ENCODE measurements around the gene GGT5.

The GGT5 gene

GRCh38 chr22:24190596-24191208 lies 54.2 kb downstream of the GGT5 start:
- no peak for DNase-seq (ENCODE audit: extremely low read depth, low read depth)
- no peak overlapping the region for H3K4me3 ChIP-seq (replicated peaks; ENCODE audit: low read depth, low read length)
- TF ChIP-seq, protein P1, sequence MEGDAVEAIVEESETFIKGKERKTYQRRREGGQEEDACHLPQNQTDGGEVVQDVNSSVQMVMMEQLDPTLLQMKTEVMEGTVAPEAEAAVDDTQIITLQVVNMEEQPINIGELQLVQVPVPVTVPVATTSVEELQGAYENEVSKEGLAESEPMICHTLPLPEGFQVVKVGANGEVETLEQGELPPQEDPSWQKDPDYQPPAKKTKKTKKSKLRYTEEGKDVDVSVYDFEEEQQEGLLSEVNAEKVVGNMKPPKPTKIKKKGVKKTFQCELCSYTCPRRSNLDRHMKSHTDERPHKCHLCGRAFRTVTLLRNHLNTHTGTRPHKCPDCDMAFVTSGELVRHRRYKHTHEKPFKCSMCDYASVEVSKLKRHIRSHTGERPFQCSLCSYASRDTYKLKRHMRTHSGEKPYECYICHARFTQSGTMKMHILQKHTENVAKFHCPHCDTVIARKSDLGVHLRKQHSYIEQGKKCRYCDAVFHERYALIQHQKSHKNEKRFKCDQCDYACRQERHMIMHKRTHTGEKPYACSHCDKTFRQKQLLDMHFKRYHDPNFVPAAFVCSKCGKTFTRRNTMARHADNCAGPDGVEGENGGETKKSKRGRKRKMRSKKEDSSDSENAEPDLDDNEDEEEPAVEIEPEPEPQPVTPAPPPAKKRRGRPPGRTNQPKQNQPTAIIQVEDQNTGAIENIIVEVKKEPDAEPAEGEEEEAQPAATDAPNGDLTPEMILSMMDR (IDR thresholded peaks at IDR 0.05; ENCODE audit: low read depth, low read length, missing control alignments): no peak

DNA sequence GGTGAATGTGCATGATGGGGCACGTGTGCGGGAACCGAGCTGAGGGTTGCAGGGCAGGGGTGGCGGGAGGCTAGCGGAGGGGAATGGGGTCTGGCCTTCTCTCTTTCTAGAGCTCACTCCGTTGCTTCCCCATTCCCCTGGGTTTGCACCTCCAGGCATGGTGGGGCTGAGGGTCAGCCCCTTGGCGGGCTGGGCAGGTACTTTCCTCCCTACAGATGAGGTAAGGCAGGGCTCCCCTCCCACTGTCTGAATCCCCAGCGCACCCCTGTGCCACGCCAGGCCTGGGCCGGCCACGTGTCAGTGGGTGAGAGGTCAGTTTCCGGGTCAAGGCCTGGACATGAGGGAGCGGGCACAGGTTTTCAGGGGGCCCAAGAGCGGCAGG lies 54.7 kb downstream of the GGT5 start:
- no peak overlapping the region for H3K4me3 ChIP-seq (replicated peaks; ENCODE audit: low read depth, low read length)
- DNase-seq (ENCODE audit: extremely low read depth, low read depth): no peak
- TF ChIP-seq, protein P1 (IDR thresholded peaks at IDR 0.05; ENCODE audit: low read depth, low read length, missing control alignments): no peak

DNA sequence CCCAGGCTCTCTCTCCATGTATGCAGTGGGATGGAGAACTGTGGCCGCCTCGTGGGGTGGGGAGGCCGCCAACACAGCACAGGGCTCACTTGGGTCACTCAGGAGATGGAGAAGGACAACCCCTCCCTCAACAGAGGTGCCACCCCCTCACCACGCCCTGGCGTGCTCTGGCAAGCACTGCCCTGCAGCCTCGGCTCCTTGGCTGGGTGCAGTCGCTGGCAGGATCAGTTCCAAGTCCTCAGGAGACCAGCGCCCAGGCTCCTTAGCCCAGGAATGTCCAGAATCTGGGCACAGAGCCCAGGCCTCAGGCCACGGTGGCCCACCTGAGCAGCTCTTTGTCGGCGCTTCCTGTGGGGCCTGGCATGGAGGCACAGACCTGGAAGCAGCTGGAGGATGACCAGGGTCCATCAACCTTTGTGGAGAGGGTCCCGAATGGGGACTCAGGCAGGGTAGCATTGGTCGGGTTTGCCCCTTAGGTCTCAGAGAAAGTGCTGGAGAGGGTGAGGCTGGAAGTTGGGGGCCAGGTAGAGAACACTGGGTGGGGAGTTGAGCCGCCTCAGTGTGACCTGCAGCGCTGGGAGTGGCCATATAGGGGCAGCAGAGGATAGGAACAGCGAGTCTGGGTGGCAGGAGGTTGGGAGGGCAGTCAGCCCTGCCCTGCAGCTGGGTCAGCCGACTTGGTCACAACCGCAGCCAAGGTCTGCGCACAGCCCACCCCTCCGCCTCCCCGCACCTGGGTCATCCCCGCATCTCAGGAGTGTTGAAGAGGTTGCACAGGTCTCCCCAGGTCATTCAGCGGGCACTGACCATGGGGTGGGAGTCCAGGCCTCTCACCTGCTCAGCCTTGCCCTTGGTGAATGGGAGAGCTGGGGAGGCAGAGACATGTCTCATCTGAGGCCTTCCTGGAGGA lies 55.4 kb downstream of the GGT5 start:
- TF ChIP-seq, protein P1 (IDR thresholded peaks at IDR 0.05; ENCODE audit: low read depth, low read length, missing control alignments): peak; percentile 89
- no peak for DNase-seq (ENCODE audit: extremely low read depth, low read depth)
- no peak overlapping the region for H3K4me3 ChIP-seq (replicated peaks; ENCODE audit: low read depth, low read length)

DNA sequence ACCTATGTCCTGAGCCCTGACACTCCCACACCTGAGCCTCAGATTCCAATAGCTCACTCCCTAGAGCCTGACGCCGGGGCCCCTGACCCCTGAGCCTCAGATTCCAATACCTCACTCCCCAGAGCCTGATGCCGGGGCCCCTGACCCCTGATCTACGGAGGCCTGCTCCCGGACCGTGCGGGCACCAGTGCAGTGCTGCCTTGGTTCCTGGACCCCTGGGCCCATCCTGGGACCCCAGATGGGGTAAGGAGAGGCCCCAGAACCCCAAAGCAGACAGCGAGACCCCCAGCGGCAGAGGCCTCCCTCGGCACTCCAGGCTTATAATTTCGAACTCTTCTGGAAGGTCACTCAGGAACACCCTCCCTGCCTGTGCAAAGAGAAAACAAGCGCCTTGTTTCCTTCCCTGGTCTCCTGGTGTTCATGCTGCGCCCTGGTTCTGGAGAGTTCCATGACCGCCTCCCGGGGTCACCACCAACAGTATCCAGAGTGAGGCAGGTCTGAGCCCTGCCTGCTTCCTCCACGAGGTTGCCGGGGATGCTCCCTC lies 56.1 kb downstream of the GGT5 start:
- no peak for DNase-seq (ENCODE audit: extremely low read depth, low read depth)
- TF ChIP-seq, protein P1 (IDR thresholded peaks at IDR 0.05; ENCODE audit: low read depth, low read length, missing control alignments): no peak
- H3K4me3 ChIP-seq (replicated peaks; ENCODE audit: low read depth, low read length): no peak overlapping the region

DNA sequence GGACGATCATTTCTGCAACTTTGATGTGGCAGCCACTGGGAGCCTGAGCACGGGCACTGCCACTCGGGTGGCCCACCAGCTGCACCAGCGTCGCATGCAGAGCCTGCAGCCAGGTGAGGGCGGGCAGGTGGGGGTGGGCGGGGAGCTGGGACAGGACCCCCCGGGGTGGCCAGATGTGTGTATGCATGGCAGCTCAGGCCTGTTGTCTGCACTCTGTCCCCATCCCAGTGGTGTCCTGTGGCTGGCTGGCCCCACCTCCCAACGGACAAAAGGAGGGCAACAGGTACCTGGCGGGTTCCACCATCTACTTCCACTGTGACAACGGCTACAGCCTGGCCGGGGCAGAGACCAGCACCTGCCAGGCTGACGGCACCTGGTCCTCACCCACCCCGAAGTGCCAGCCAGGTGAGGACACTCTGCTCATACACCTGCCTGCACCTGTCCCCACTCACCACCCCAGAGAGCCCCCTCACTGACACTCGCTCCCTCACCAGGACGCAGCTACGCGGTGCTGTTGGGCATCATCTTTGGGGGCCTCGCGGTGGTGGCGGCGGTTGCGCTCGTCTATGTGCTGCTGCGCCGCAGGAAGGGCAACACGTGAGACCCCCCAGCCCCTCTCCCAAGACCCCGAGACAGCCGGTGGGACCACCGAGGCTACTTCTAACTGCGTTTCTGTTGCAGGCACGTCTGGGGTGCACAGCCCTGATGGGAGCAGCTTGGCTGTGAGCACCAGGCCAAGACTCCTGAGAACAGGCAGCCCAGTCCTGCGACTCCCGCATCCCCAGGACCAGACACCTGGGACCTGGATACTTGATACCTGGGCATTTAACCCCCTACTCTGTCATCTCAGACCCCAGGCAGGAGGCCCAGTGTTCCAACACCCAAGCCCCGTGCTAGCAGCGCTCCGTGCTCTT lies 56.9 kb downstream of the GGT5 start:
- DNase-seq (ENCODE audit: extremely low read depth, low read depth): no peak
- H3K4me3 ChIP-seq (replicated peaks; ENCODE audit: low read depth, low read length): no peak overlapping the region
- TF ChIP-seq, protein P1 (IDR thresholded peaks at IDR 0.05; ENCODE audit: low read depth, low read length, missing control alignments): no peak

Data from HFF-Myc (cell line).